PFSK-1 (cell line): ENCODE measurements around the gene PRSS38.

Experiments used
- POLR2AphosphoS5 ChIP-seq: IDR thresholded peaks from 2 replicates; pipeline ENCODE4 v1.6.1; 2012; ENCODE audit warnings: low read depth, mild to moderate bottlenecking, control low read depth, low read length, moderate library complexity
- REST ChIP-seq, 2 experiments: IDR thresholded peaks; 2 replicates each; pipeline versions ENCODE4 v1.6.1 to v1.8.0; 2011 to 2012; ENCODE audit warnings: low read depth in 2 of 2, low read length in 2 of 2, control low read depth in 1 of 2, inconsistent platforms in 1 of 2, mild to moderate bottlenecking in 1 of 2, moderate library complexity in 1 of 2; ENCODE audit not compliant: insufficient read depth in 1 of 2

- TF ChIP-seq POLR2AphosphoS5 (no peak), REST (IDR thresholded peaks at IDR 0.05; ENCODE audit: insufficient read depth in 1 of 2, low read depth in 2 of 2, low read length in 2 of 2) (no peak)
Observed at GRCh38 chr1:227795732-227796131, 19.7 kb upstream of the PRSS38 start.
